PC-3 (cell line): Measurements from ENCODE around the gene GLRA2. TPM values are rescaled to one million over a fixed set of nuclear protein-coding genes. Genes with fewer than 3 reads are reported as not detected.

ENCODE experiments used
- ATAC-seq: fragments of 200-7000 bp; cut with Tn5 transposase; 2 replicates; pipeline ENCODE4 v1.9.1; 2020; ENCODE audit warnings: mild to moderate bottlenecking, moderate library complexity
- BruUV-seq: library from RNA; stranded (reverse); fragments of 400-500 nt; replicated peaks from 2 replicates; lab custom pipeline; 2021; lab: Mats Ljungman, UMichigan
- CTCF ChIA-PET: fragments of 300-600 bp; sonication (Branson Sonifier 250); formaldehyde crosslinking; loops from one replicate; lab custom pipeline; 2022; ENCODE audit warnings: antibody characterized with exemption; lab: Charles Lee
- POLR2A ChIA-PET: fragments of 300-600 bp; sonication (Branson Sonifier 250); formaldehyde crosslinking; loops from one replicate; lab custom pipeline; 2022; ENCODE audit warnings: antibody characterized with exemption; ENCODE audit not compliant: unreplicated experiment; lab: Charles Lee
- DNase-seq: peaks from one replicate; pipeline ENCODE4 v3.0.0-alpha.2; 2015
- H2AFZ ChIP-seq: fragments of 300-600 bp; sonication (generic); 2 replicates; pipeline ENCODE4 v1.6.0; 2016; ENCODE audit warnings: antibody characterized with exemption, low read length
- H3F3A ChIP-seq: fragments of 300-600 bp; sonication (generic); one replicate; pipeline ENCODE4 v1.6.0; 2017; ENCODE audit warnings: antibody characterized with exemption, low read length, control low read depth, mild to moderate bottlenecking; ENCODE audit not compliant: unreplicated experiment
- H3K27ac ChIP-seq: fragments of 300-600 bp; sonication (generic); 2 replicates; pipeline ENCODE4 v1.5.1; 2016; ENCODE audit warnings: mild to moderate bottlenecking, low read length
- H3K27me3 ChIP-seq: fragments of 300-600 bp; sonication (generic); 2 replicates; pipeline ENCODE4 v1.6.1; 2016; ENCODE audit warnings: low read length, mixed read lengths
- H3K36me3 ChIP-seq: fragments of 300-600 bp; sonication (generic); 2 replicates; pipeline ENCODE4 v1.6.1; 2016; ENCODE audit warnings: low read depth, mixed run types, low read length, mixed read lengths
- H3K4me1 ChIP-seq: fragments of 300-600 bp; sonication (generic); 2 replicates; pipeline ENCODE4 v1.5.1; 2016; ENCODE audit warnings: low read length; ENCODE audit not compliant: insufficient read depth
- H3K4me2 ChIP-seq: fragments of 300-600 bp; sonication (generic); 2 replicates; pipeline ENCODE4 v1.6.0; 2016; ENCODE audit warnings: low read length
- H3K4me3 ChIP-seq: fragments of 300-600 bp; sonication (generic); 2 replicates; pipeline ENCODE4 v1.5.1; 2016; ENCODE audit warnings: mild to moderate bottlenecking, low read length, mixed read lengths
- H3K79me2 ChIP-seq: fragments of 300-600 bp; sonication (generic); 2 replicates; pipeline ENCODE4 v1.6.1; 2017; ENCODE audit warnings: low read length, mixed read lengths
- H3K9ac ChIP-seq: fragments of 300-600 bp; sonication (generic); 2 replicates; pipeline ENCODE4 v1.6.0; 2016; ENCODE audit warnings: mild to moderate bottlenecking, low read length
- H3K9me2 ChIP-seq: fragments of 300-600 bp; sonication (generic); replicated peaks from 2 replicates; pipeline ENCODE4 v1.6.1; 2016; ENCODE audit warnings: mixed run types, low read length, mixed read lengths
- H3K9me3 ChIP-seq: fragments of 300-600 bp; sonication (generic); 2 replicates; pipeline ENCODE4 v1.6.1; 2016; ENCODE audit warnings: low read length, mixed read lengths
- H4K20me1 ChIP-seq: fragments of 300-600 bp; sonication (generic); 2 replicates; pipeline ENCODE4 v1.6.1; 2016; ENCODE audit warnings: low read length, mixed read lengths
- EZH2 ChIP-seq: fragments of 300-600 bp; sonication (generic); IDR thresholded peaks from one replicate; pipeline ENCODE4 v1.6.1; 2017; ENCODE audit warnings: antibody characterized with exemption, mild to moderate bottlenecking, low read length; ENCODE audit not compliant: unreplicated experiment
- EZH2phosphoT487 ChIP-seq: fragments of 300-600 bp; sonication (generic); IDR thresholded peaks from 2 replicates; pipeline ENCODE4 v1.6.1; 2018; ENCODE audit warnings: mild to moderate bottlenecking, antibody characterized with exemption, low read length, borderline replicate concordance
- intact Hi-C: fragments of 100-400 bp; cut with micrococcal nuclease; formaldehyde crosslinking; loops from 2 replicates; pipeline ENCODE4 v1.9.0; 2023
- total RNA-seq: library from RNA; depleted of rRNA; stranded (reverse); fragments of >200 nt; gene quantifications from 2 replicates; pipeline ENCODE4 v1.2.3, GENCODE V29; 2014
- TF ChIP-seq, protein P1 (sequence below): fragments of 300-600 bp; sonication (generic); conservative IDR thresholded peaks from 2 replicates; pipeline ENCODE4 v1.5.1; 2017; ENCODE audit warnings: antibody characterized with exemption, low read depth, mild to moderate bottlenecking, low read length

Gene GLRA2
- total RNA-seq, 1 experiment from 2014 or later, result not detected

DNA sequence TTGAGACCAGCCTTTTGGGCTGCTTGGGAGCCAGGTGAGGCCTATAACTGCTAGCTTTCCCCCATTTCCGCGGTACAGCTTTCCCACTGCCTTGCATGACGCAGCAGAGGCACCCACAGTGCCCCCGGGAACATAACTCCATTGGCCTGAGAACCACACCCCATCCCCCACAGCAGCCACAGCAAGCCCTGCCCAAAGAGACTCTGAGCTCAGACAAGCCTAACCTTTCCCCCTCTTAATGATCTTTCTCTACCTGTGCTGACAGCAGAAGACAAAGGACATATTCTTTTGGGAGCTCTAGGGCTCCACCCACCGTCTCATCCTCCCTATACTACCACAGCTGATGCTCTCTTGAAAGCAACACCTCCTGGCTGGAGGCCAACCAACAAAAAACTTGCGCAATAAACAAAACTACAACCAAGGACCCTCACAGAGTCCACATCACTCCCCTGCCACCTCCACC, 228.7 kb downstream of the GLRA2 start:
- Histone ChIP-seq H3K27me3 (no peaks in the 10 kb centered on the region), H2AFZ (no peak overlapping the region), H3K4me1 (no peaks in the 10 kb centered on the region), H3K36me3 (no peaks in the 10 kb centered on the region), H3K4me3 (no peak overlapping the region), H3K9me2 (no peaks in the 10 kb centered on the region), H3K4me2 (no peak overlapping the region), H4K20me1 (no peaks in the 10 kb centered on the region), H3F3A (no peaks in the 10 kb centered on the region), H3K27ac (no peak overlapping the region), H3K79me2 (no peaks in the 10 kb centered on the region), H3K9ac (no peak overlapping the region), H3K9me3 (no peaks in the 10 kb centered on the region)
- ChIA-PET POLR2A (no interaction called here), CTCF (no interaction called here)
- BruUV-seq, result no TSS peak
- ATAC-seq (no peak), DNase-seq (no peak)
- TF ChIP-seq EZH2 (no peak), EZH2phosphoT487 (no peak)
- TF ChIP-seq, protein P1, sequence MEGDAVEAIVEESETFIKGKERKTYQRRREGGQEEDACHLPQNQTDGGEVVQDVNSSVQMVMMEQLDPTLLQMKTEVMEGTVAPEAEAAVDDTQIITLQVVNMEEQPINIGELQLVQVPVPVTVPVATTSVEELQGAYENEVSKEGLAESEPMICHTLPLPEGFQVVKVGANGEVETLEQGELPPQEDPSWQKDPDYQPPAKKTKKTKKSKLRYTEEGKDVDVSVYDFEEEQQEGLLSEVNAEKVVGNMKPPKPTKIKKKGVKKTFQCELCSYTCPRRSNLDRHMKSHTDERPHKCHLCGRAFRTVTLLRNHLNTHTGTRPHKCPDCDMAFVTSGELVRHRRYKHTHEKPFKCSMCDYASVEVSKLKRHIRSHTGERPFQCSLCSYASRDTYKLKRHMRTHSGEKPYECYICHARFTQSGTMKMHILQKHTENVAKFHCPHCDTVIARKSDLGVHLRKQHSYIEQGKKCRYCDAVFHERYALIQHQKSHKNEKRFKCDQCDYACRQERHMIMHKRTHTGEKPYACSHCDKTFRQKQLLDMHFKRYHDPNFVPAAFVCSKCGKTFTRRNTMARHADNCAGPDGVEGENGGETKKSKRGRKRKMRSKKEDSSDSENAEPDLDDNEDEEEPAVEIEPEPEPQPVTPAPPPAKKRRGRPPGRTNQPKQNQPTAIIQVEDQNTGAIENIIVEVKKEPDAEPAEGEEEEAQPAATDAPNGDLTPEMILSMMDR, result no peak
- intact Hi-C loops, result no loop called here

GRCh38 chrX:14775416-14775815, 246.1 kb downstream of the GLRA2 start:
- no peak overlapping the region for H3K9ac ChIP-seq
- ChIA-PET CTCF (no interaction called here), POLR2A (no interaction called here)
- H3K27ac ChIP-seq, result no peak overlapping the region
- no peak overlapping the region for H3K4me2 ChIP-seq
- peaks cover 4% of the 10 kb centered on the region; the same call in 1 of the 2 replicates for H3K4me1 ChIP-seq
- no peak overlapping the region for H3K4me3 ChIP-seq
- no peaks in the 10 kb centered on the region for H4K20me1 ChIP-seq
- intact Hi-C loops, result no loop called here
- H3K27me3 ChIP-seq, result no peaks in the 10 kb centered on the region
- ATAC-seq (no peak), DNase-seq (no peak)
- no peak overlapping the region for H2AFZ ChIP-seq
- no peaks in the 10 kb centered on the region for H3K9me2 ChIP-seq
- H3K79me2 ChIP-seq, result no peaks in the 10 kb centered on the region
- no peaks in the 10 kb centered on the region for H3K36me3 ChIP-seq
- H3F3A ChIP-seq, result no peaks in the 10 kb centered on the region
- BruUV-seq, result no TSS peak
- H3K9me3 ChIP-seq, result no peaks in the 10 kb centered on the region
- TF ChIP-seq EZH2phosphoT487, result no peak
- no peak for TF ChIP-seq EZH2
- TF ChIP-seq, protein P1, result no peak

GRCh38 chrX:14776901-14777300, 247.6 kb downstream of the GLRA2 start:
- Histone ChIP-seq H3K27me3 (no peaks in the 10 kb centered on the region), H3K9me3 (no peaks in the 10 kb centered on the region), H3K4me3 (no peak overlapping the region), H2AFZ (no peak overlapping the region), H3F3A (no peaks in the 10 kb centered on the region), H3K27ac (no peak overlapping the region), H3K9me2 (no peaks in the 10 kb centered on the region), H3K4me2 (no peak overlapping the region), H3K36me3 (no peaks in the 10 kb centered on the region), H3K9ac (no peak overlapping the region), H3K4me1 (peaks cover 4% of the 10 kb centered on the region; the same call in 1 of the 2 replicates), H4K20me1 (no peaks in the 10 kb centered on the region), H3K79me2 (no peaks in the 10 kb centered on the region)
- TF ChIP-seq EZH2, result no peak
- TF ChIP-seq, protein P1, result no peak
- TF ChIP-seq EZH2phosphoT487, result no peak
- ChIA-PET POLR2A (no interaction called here), CTCF (interaction anchor here (0.5 kb wide), 1 partner anchor 1020 kb away, joined by 6 read pairs; no protein-coding TSS in a partner anchor)
- BruUV-seq, result no TSS peak
- DNase-seq, result no peak
- no peak for ATAC-seq
- intact Hi-C loops, result no loop called here
